Neural cell (in vitro differentiated cells): ENCODE measurements around the gene BIRC2.

Experiments used
- CTCF ChIP-seq: fragments of 450-650 bp; IDR thresholded peaks from 2 replicates; pipeline ENCODE4 v1.5.1; 2014; ENCODE audit warnings: antibody characterized with exemption, mild to moderate bottlenecking, moderate library complexity; ENCODE audit not compliant: poor library complexity, severe bottlenecking
- EP300 ChIP-seq: fragments of 450-650 bp; conservative IDR thresholded peaks from 2 replicates; pipeline ENCODE4 v1.6.1; 2014; ENCODE audit warnings: antibody characterized with exemption, mild to moderate bottlenecking, moderate library complexity; ENCODE audit not compliant: poor library complexity, severe bottlenecking
- EZH2 ChIP-seq: fragments of 200-600, 300-800 bp; shearing (Covaris generic), sonication (generic); IDR thresholded peaks from 2 replicates; pipeline ENCODE4 v1.6.1; 2014; ENCODE audit warnings: antibody characterized with exemption, low read length, borderline replicate concordance, mild to moderate bottlenecking; ENCODE audit not compliant: insufficient read depth, poor library complexity, severe bottlenecking
- MXI1 ChIP-seq: fragments of 450-650 bp; conservative IDR thresholded peaks from 2 replicates; pipeline ENCODE4 v1.6.1; 2014; ENCODE audit warnings: antibody characterized with exemption, mild to moderate bottlenecking; ENCODE audit not compliant: poor library complexity, severe bottlenecking
- POLR2AphosphoS5 ChIP-seq: IDR thresholded peaks from 2 replicates; pipeline ENCODE4 v1.6.1; 2012
- RAD21 ChIP-seq: fragments of 450-650 bp; conservative IDR thresholded peaks from 2 replicates; pipeline ENCODE4 v1.6.1; 2014; ENCODE audit warnings: antibody characterized with exemption, mild to moderate bottlenecking, moderate library complexity
- REST ChIP-seq: IDR thresholded peaks from 2 replicates; pipeline ENCODE4 v1.6.1; 2012; ENCODE audit warnings: borderline replicate concordance
- SMC3 ChIP-seq: fragments of 450-650 bp; conservative IDR thresholded peaks from 2 replicates; pipeline ENCODE4 v1.6.1; 2014; ENCODE audit warnings: antibody characterized with exemption, mild to moderate bottlenecking, moderate library complexity; ENCODE audit not compliant: poor library complexity
- TAF1 ChIP-seq: IDR thresholded peaks from 2 replicates; pipeline ENCODE4 v1.6.1; 2012; ENCODE audit warnings: low read depth

GRCh38 chr11:102420547-102420946 lies 73.5 kb downstream of the BIRC2 start:
- no peak for TF ChIP-seq REST
- TF ChIP-seq EZH2: no peak
- no peak for TF ChIP-seq CTCF
- TF ChIP-seq RAD21: no peak
- no peak for TF ChIP-seq EP300
- TF ChIP-seq SMC3: no peak
- no peak for TF ChIP-seq POLR2AphosphoS5
- no peak for TF ChIP-seq TAF1
- no peak for TF ChIP-seq MXI1
